Stimulated activated memory B cell treated with anti-CD40 and anti-IgM and Interleukin-4, amounts not matched to agents 10 μg/mL and 1 μg/mL and 100 μg/mL, for 72 hours (primary cell): ENCODE measurements around the gene PERCC1.

Experiments used
- ATAC-seq: fragments of 150-1000 bp; cut with Tn5 transposase; 2 replicates; pipeline ENCODE4 v1.10.0; 2021
- H3K27ac Mint-ChIP-seq: one replicate; pipeline ENCODE4 v1.8.0; 2022; ENCODE audit warnings: mild to moderate bottlenecking, mixed read lengths
- H3K27me3 Mint-ChIP-seq: one replicate; pipeline ENCODE4 v1.8.0; 2022; ENCODE audit warnings: mixed read lengths
- H3K36me3 Mint-ChIP-seq: one replicate; pipeline ENCODE4 v1.8.0; 2022; ENCODE audit warnings: mixed read lengths
- H3K4me1 Mint-ChIP-seq: one replicate; pipeline ENCODE4 v1.8.0; 2022; ENCODE audit warnings: mixed read lengths
- H3K4me3 Mint-ChIP-seq: one replicate; pipeline ENCODE4 v1.8.0; 2022; ENCODE audit warnings: mild to moderate bottlenecking, moderate library complexity, mixed read lengths
- H3K9me3 Mint-ChIP-seq: one replicate; pipeline ENCODE4 v1.8.0; 2022; ENCODE audit warnings: mixed read lengths

Gene PERCC1

GRCh38 chr16:1426734-1427471 lies 4.0 kb upstream of the PERCC1 start:
- Mint-ChIP-seq H3K4me1 (peaks cover 15% of the 10 kb centered on the region), H3K9me3 (no peaks in the 10 kb centered on the region), H3K36me3 (no peaks in the 10 kb centered on the region), H3K4me3 (no peak overlapping the region), H3K27me3 (peaks cover 11% of the 10 kb centered on the region), H3K27ac (peak overlapping the region; percentile 72)
- ATAC-seq = no peak

GRCh38 chr16:1427473-1428461 lies 3.1 kb upstream of the PERCC1 start:
- Mint-ChIP-seq H3K27me3 (peaks cover 11% of the 10 kb centered on the region), H3K4me3 (no peak overlapping the region), H3K4me1 (peaks cover 15% of the 10 kb centered on the region), H3K36me3 (no peaks in the 10 kb centered on the region), H3K9me3 (no peaks in the 10 kb centered on the region), H3K27ac (peak overlapping the region; percentile 18)
- ATAC-seq = no peak

- Mint-ChIP-seq H3K36me3 (no peaks in the 10 kb centered on the region), H3K27ac (peak overlapping the region; percentile 18), H3K4me3 (no peak overlapping the region), H3K27me3 (peaks cover 11% of the 10 kb centered on the region), H3K4me1 (peaks cover 15% of the 10 kb centered on the region), H3K9me3 (no peaks in the 10 kb centered on the region)
- peak; percentile 74 for ATAC-seq
These were observed 2.4 kb upstream of the PERCC1 start for GRCh38 chr16:1428511-1428910.

GRCh38 chr16:1429012-1429411 lies 1.9 kb upstream of the PERCC1 start:
- no peaks in the 10 kb centered on the region for H3K36me3 Mint-ChIP-seq
- ATAC-seq = no peak
- H3K4me3 Mint-ChIP-seq = peak overlapping the region; percentile 23
- peak overlapping the region; percentile 18 for H3K27ac Mint-ChIP-seq
- peaks cover 11% of the 10 kb centered on the region for H3K27me3 Mint-ChIP-seq
- H3K9me3 Mint-ChIP-seq = no peaks in the 10 kb centered on the region
- H3K4me1 Mint-ChIP-seq = peaks cover 15% of the 10 kb centered on the region

- ATAC-seq = no peak
- no peak overlapping the region for H3K4me3 Mint-ChIP-seq
- H3K9me3 Mint-ChIP-seq = no peaks in the 10 kb centered on the region
- peak overlapping the region; percentile 18 for H3K27ac Mint-ChIP-seq
- peaks cover 11% of the 10 kb centered on the region for H3K27me3 Mint-ChIP-seq
- peaks cover 15% of the 10 kb centered on the region for H3K4me1 Mint-ChIP-seq
- H3K36me3 Mint-ChIP-seq = no peaks in the 10 kb centered on the region
These were observed 1.2 kb upstream of the PERCC1 start for GRCh38 chr16:1429631-1430030.

GRCh38 chr16:1430214-1430758 lies 592 bp upstream of the PERCC1 start:
- peak overlapping the region; percentile 18 for H3K27ac Mint-ChIP-seq
- ATAC-seq = no peak
- H3K36me3 Mint-ChIP-seq = no peaks in the 10 kb centered on the region
- H3K4me1 Mint-ChIP-seq = peaks cover 15% of the 10 kb centered on the region
- H3K4me3 Mint-ChIP-seq = no peak overlapping the region
- peaks cover 11% of the 10 kb centered on the region for H3K27me3 Mint-ChIP-seq
- no peaks in the 10 kb centered on the region for H3K9me3 Mint-ChIP-seq

GRCh38 chr16:1431497-1432270 lies 806 bp downstream of the PERCC1 start:
- H3K27ac Mint-ChIP-seq = peak overlapping the region; percentile 33

GRCh38 chr16:1432388-1433262 lies 1.7 kb downstream of the PERCC1 start:
- Mint-ChIP-seq H3K4me3 (peak overlapping the region; percentile 34), H3K9me3 (no peaks in the 10 kb centered on the region), H3K36me3 (peaks cover 10% of the 10 kb centered on the region), H3K27me3 (peaks cover 11% of the 10 kb centered on the region), H3K27ac (peak overlapping the region; percentile 33), H3K4me1 (peaks cover 15% of the 10 kb centered on the region)
- no peak for ATAC-seq

More at GRCh38 chr16:1431497-1432270, 806 bp downstream of the PERCC1 start:
- peaks cover 10% of the 10 kb centered on the region for H3K36me3 Mint-ChIP-seq
- no peak for ATAC-seq
- H3K9me3 Mint-ChIP-seq = no peaks in the 10 kb centered on the region
- H3K4me3 Mint-ChIP-seq = no peak overlapping the region
- H3K4me1 Mint-ChIP-seq = peaks cover 15% of the 10 kb centered on the region
- peaks cover 11% of the 10 kb centered on the region for H3K27me3 Mint-ChIP-seq

- no peak for ATAC-seq
- H3K36me3 Mint-ChIP-seq = peaks cover 10% of the 10 kb centered on the region
These were observed 2.3 kb downstream of the PERCC1 start for GRCh38 chr16:1433263-1433560.

GRCh38 chr16:1433756-1434155 lies 2.9 kb downstream of the PERCC1 start:
- ATAC-seq = no peak
- Mint-ChIP-seq H3K27ac (no peak overlapping the region), H3K4me1 (peaks cover 15% of the 10 kb centered on the region), H3K4me3 (no peak overlapping the region), H3K9me3 (no peaks in the 10 kb centered on the region), H3K36me3 (peaks cover 10% of the 10 kb centered on the region), H3K27me3 (peaks cover 11% of the 10 kb centered on the region)

More at GRCh38 chr16:1433263-1433560, 2.3 kb downstream of the PERCC1 start:
- Mint-ChIP-seq H3K4me3 (no peak overlapping the region), H3K9me3 (no peaks in the 10 kb centered on the region), H3K27me3 (peaks cover 11% of the 10 kb centered on the region), H3K4me1 (peaks cover 15% of the 10 kb centered on the region), H3K27ac (no peak overlapping the region)

- no peak overlapping the region for H3K27ac Mint-ChIP-seq
- H3K4me3 Mint-ChIP-seq = no peak overlapping the region
- H3K4me1 Mint-ChIP-seq = peaks cover 11% of the 10 kb centered on the region
- H3K27me3 Mint-ChIP-seq = peaks cover 3% of the 10 kb centered on the region
- peaks cover 10% of the 10 kb centered on the region for H3K36me3 Mint-ChIP-seq
- H3K9me3 Mint-ChIP-seq = no peaks in the 10 kb centered on the region
- ATAC-seq = no peak
These were observed 4.0 kb downstream of the PERCC1 start for GRCh38 chr16:1434644-1435592.

- no peaks in the 10 kb centered on the region for H3K27me3 Mint-ChIP-seq
- no peaks in the 10 kb centered on the region for H3K9me3 Mint-ChIP-seq
- H3K4me1 Mint-ChIP-seq = peaks cover 8% of the 10 kb centered on the region
- ATAC-seq = no peak
- no peak overlapping the region for H3K27ac Mint-ChIP-seq
- peaks cover 16% of the 10 kb centered on the region for H3K36me3 Mint-ChIP-seq
- no peak overlapping the region for H3K4me3 Mint-ChIP-seq
These were observed 5.2 kb downstream of the PERCC1 start for GRCh38 chr16:1435921-1436697.
